H1 (cell line): ENCODE results near the gene NHSL2. TPM values are rescaled to one million over a fixed set of nuclear protein-coding genes. Genes with fewer than 3 reads are reported as not detected.

Source experiments
- CTCF ChIA-PET: fragments of 300-600 bp; sonication (Branson Sonifier 250); formaldehyde crosslinking; loops from one replicate; lab custom pipeline; 2021; ENCODE audit not compliant: partially characterized antibody; lab: Charles Lee
- POLR2A ChIA-PET: fragments of 300-600 bp; sonication (Branson Sonifier 250); formaldehyde crosslinking; loops from one replicate; lab custom pipeline; 2021; ENCODE audit warnings: inconsistent platforms; ENCODE audit not compliant: partially characterized antibody; lab: Charles Lee
- DNase-seq, 2 experiments: peaks; one replicate each; pipeline versions ENCODE4 v3.0.0 to v3.0.0-alpha.2; 2010 to 2022; ENCODE audit warnings: low spot score in 2 of 2, low read depth in 1 of 2, mixed read lengths in 1 of 2
- FAIRE-seq: peaks from 2 replicates; lab custom pipeline; 2011; peaks lifted over from hg19 to GRCh38; lab: Jason Lieb, UNC
- H2AFZ ChIP-seq: 2 replicates; pipeline ENCODE4 v1.8.1; 2012; ENCODE audit warnings: low read length, inconsistent platforms
- H2AK5ac ChIP-seq: 2 replicates; pipeline ENCODE4 v1.6.1; 2013; ENCODE audit warnings: low read depth, low read length
- H2BK120ac ChIP-seq: replicated peaks from 2 replicates; pipeline ENCODE3; 2013; ENCODE audit warnings: low read depth, low read length, inconsistent platforms
- H2BK12ac ChIP-seq: 2 replicates; pipeline ENCODE4 v1.6.1; 2013; ENCODE audit warnings: low read depth, low read length
- H2BK15ac ChIP-seq: 2 replicates; pipeline ENCODE4 v1.6.1; 2013; ENCODE audit warnings: low read length
- H2BK20ac ChIP-seq: 2 replicates; pipeline ENCODE4 v1.6.1; 2013; ENCODE audit warnings: low read length
- H2BK5ac ChIP-seq: 2 replicates; pipeline ENCODE4 v1.6.1; 2013; ENCODE audit warnings: low read depth, low read length
- H3K14ac ChIP-seq: 2 replicates; pipeline ENCODE4 v1.6.1; 2013; ENCODE audit warnings: inconsistent platforms; ENCODE audit not compliant: insufficient read length
- H3K18ac ChIP-seq: 2 replicates; pipeline ENCODE4 v1.6.1; 2013; ENCODE audit warnings: low read length; ENCODE audit errors: extremely low read depth
- H3K23ac ChIP-seq: 2 replicates; pipeline ENCODE4 v1.6.1; 2013; ENCODE audit warnings: inconsistent platforms; ENCODE audit not compliant: insufficient read length
- H3K23me2 ChIP-seq: 2 replicates; pipeline ENCODE4 v1.6.1; 2013; ENCODE audit warnings: low read depth, low read length
- H3K27ac ChIP-seq: 2 replicates; pipeline ENCODE4 v1.6.1; 2011; ENCODE audit warnings: low read depth, low read length, inconsistent platforms
- H3K27me3 ChIP-seq, 4 experiments: replicated peaks in 1 of 4; 1 replicate in 1 of 4; 2 replicates in 3 of 4; pipeline versions ENCODE4 v1.6.1 to v1.8.1; 2011 to 2013; ENCODE audit warnings: low read length in 3 of 4, mild to moderate bottlenecking in 3 of 4, inconsistent platforms in 2 of 4, mixed read lengths in 2 of 4, moderate library complexity in 1 of 4; ENCODE audit not compliant: control insufficient read depth in 3 of 4, insufficient read depth in 3 of 4; ENCODE audit errors: extremely low read depth in 1 of 4
- H3K36me3 ChIP-seq, 4 experiments: 2 replicates each; pipeline versions ENCODE4 v1.6.1 to v1.8.1; 2011 to 2013; ENCODE audit warnings: mild to moderate bottlenecking in 4 of 4, low read length in 3 of 4, moderate library complexity in 2 of 4, control low read depth in 1 of 4, inconsistent platforms in 1 of 4; ENCODE audit not compliant: insufficient read depth in 4 of 4, control insufficient read depth in 2 of 4
- H3K4ac ChIP-seq: replicated peaks from 2 replicates; pipeline ENCODE3; 2013; ENCODE audit warnings: low read length, low read depth, mixed read lengths, inconsistent platforms; ENCODE audit not compliant: insufficient read length
- H3K4me1 ChIP-seq, 4 experiments: replicated peaks in 1 of 4; 1 replicate in 1 of 4; 2 replicates in 3 of 4; pipeline versions ENCODE4 v1.6.1 to v1.8.1; 2011 to 2013; ENCODE audit warnings: low read length in 3 of 4, inconsistent platforms in 2 of 4, mixed read lengths in 1 of 4; ENCODE audit not compliant: insufficient read depth in 4 of 4, control insufficient read depth in 3 of 4
- H3K4me2 ChIP-seq, 2 experiments: 2 replicates each; pipeline versions ENCODE4 v1.6.1 to v1.8.1; 2011 to 2013; ENCODE audit warnings: low read depth in 2 of 2, low read length in 2 of 2, control low read depth in 1 of 2, inconsistent platforms in 1 of 2, mild to moderate bottlenecking in 1 of 2; ENCODE audit not compliant: insufficient read depth in 1 of 2
- H3K4me3 ChIP-seq, 4 experiments: fragments of 200-600, 300-600 bp in 1 of 4; sonication (generic), shearing (Covaris generic), sonication (Bioruptor Twin) in 1 of 4; 2 replicates each; pipeline versions ENCODE4 v1.5.1 to v1.8.1; 2011 to 2016; ENCODE audit warnings: low read length in 4 of 4, low read depth in 3 of 4, control low read depth in 2 of 4, inconsistent platforms in 2 of 4, mild to moderate bottlenecking in 2 of 4, mixed read lengths in 1 of 4, moderate library complexity in 1 of 4; ENCODE audit not compliant: insufficient read depth in 2 of 4; ENCODE audit errors: extremely low read depth in 1 of 4
- H3K56ac ChIP-seq: replicated peaks from 2 replicates; pipeline ENCODE3; 2013; ENCODE audit warnings: low read depth, mild to moderate bottlenecking, mixed read lengths, low read length, inconsistent platforms; ENCODE audit not compliant: insufficient read length
- H3K79me1 ChIP-seq: 2 replicates; pipeline ENCODE4 v1.6.1; 2013; ENCODE audit warnings: low read depth, low read length, control low read depth
- H3K79me2 ChIP-seq, 2 experiments: 2 replicates each; pipeline versions ENCODE4 v1.6.1 to v1.8.1; 2012 to 2013; ENCODE audit warnings: low read length in 2 of 2, mild to moderate bottlenecking in 2 of 2, inconsistent platforms in 1 of 2; ENCODE audit not compliant: insufficient read depth in 2 of 2, control insufficient read depth in 1 of 2
- H3K9ac ChIP-seq, 4 experiments: replicated peaks in 1 of 4; 1 replicate in 1 of 4; 2 replicates in 3 of 4; pipeline versions ENCODE4 v1.6.1 to v1.8.1; 2011 to 2013; ENCODE audit warnings: low read depth in 3 of 4, low read length in 3 of 4, control low read depth in 2 of 4, mild to moderate bottlenecking in 2 of 4, moderate library complexity in 2 of 4, inconsistent platforms in 1 of 4; ENCODE audit errors: extremely low read depth in 1 of 4
- H3K9me3 ChIP-seq, 2 experiments: 2 replicates each; pipeline versions ENCODE4 v1.6.1 to v1.8.1; 2012 to 2013; ENCODE audit warnings: mild to moderate bottlenecking in 2 of 2, moderate library complexity in 2 of 2, control low read depth in 1 of 2, inconsistent platforms in 1 of 2, low read depth in 1 of 2, low read length in 1 of 2, mixed read lengths in 1 of 2; ENCODE audit not compliant: insufficient read depth in 2 of 2
- H4K20me1 ChIP-seq, 2 experiments: replicated peaks in 1 of 2; 2 replicates each; pipeline versions ENCODE3 to v1.8.1; 2011 to 2013; ENCODE audit warnings: inconsistent platforms in 2 of 2, low read length in 2 of 2, mild to moderate bottlenecking in 1 of 2; ENCODE audit not compliant: insufficient read depth in 2 of 2, control insufficient read depth in 1 of 2
- H4K5ac ChIP-seq: 2 replicates; pipeline ENCODE4 v1.6.1; 2013; ENCODE audit warnings: low read length, low read depth, mixed read lengths, inconsistent platforms; ENCODE audit not compliant: insufficient read length
- H4K8ac ChIP-seq: 2 replicates; pipeline ENCODE4 v1.8.0; 2013; ENCODE audit warnings: mild to moderate bottlenecking, moderate library complexity, low read length, inconsistent platforms; ENCODE audit not compliant: insufficient read depth; ENCODE audit errors: extremely low read depth
- H4K91ac ChIP-seq: replicated peaks from 2 replicates; pipeline ENCODE3; 2013; ENCODE audit warnings: low read length, mixed read lengths, inconsistent platforms; ENCODE audit not compliant: insufficient read length
- TAF1 ChIP-seq: IDR thresholded peaks from 2 replicates; pipeline ENCODE4 v1.6.1; 2011; ENCODE audit warnings: mild to moderate bottlenecking, low read depth, low read length
- WGBS, 2 experiments: shearing (Covaris generic) in 1 of 2; methylation state at CpG; one replicate each; pipeline versions ENCODE4 v1.1.6 to v1.1.7; 2013 to 2015; ENCODE audit warnings: low lambda C conversion rate in 2 of 2, mixed read lengths in 2 of 2, inconsistent platforms in 1 of 2, low coverage in 1 of 2, missing lambda C conversion rate in 1 of 2; ENCODE audit not compliant: insufficient replicate concordance in 2 of 2, insufficient coverage in 1 of 2, insufficient read length in 1 of 2; ENCODE audit errors: extremely low coverage in 1 of 2, missing lambda C conversion rate in 1 of 2; 5-methylcytosine and 5-hydroxymethylcytosine counted together
- polyA plus RNA-seq, 7 experiments: library from polyadenylated mRNA; depleted of rRNA in 3 of 7; stranded (reverse) in 5 of 7; unstranded in 2 of 7; fragments of >200 nt in 5 of 7; fragments of 200-250 nt in 2 of 7; gene quantifications; 1 replicate in 5 of 7; 2 replicates in 1 of 7; 4 replicates in 1 of 7; pipeline versions ENCODE4 v1.2.1 to v1.2.3, GENCODE V29; 2011 to 2013; ENCODE audit warnings: missing spikeins in 2 of 7, mixed read lengths in 2 of 7
- total RNA-seq: library from RNA; stranded (reverse); fragmentation: NEBNext Ultra II Directional; extraction: Animal tissue kit (Norgen Biotek cat#: 25700); gene quantifications from 2 replicates; pipeline ENCODE4 v1.2.1, GENCODE V29; 2021

Gene NHSL2
- total and polyA plus RNA-seq, 2 of the 8 experiments (the other 6 are each of a cell fraction or from before 2014, with no cell fraction given) = 3.7 to 7.2 TPM

GRCh38 chrX:72029483-72030411 lies 119.1 kb downstream of the NHSL2 start:
- Histone ChIP-seq H3K14ac (no peak overlapping the region), H3K27me3 (no peaks in the 10 kb centered on the region), H4K20me1 (no peaks in the 10 kb centered on the region), H3K18ac (no peak overlapping the region), H2BK12ac (no peak overlapping the region), H3K56ac (no peak overlapping the region), H3K4me3 (no peak overlapping the region), H3K79me2 (no peaks in the 10 kb centered on the region), H4K8ac (no peak overlapping the region), H3K23ac (no peak overlapping the region), H2BK20ac (no peak overlapping the region), H3K4me1 (peaks cover 0 to 3% (median 0%) of the 10 kb centered on the region in 4 experiments; a peak in 1 of 7 replicates), H3K27ac (no peak overlapping the region), H3K79me1 (no peaks in the 10 kb centered on the region), H3K4me2 (no peak overlapping the region), H4K5ac (no peak overlapping the region), H2BK15ac (no peak overlapping the region), H3K9ac (no peak overlapping the region), H2BK5ac (no peak overlapping the region), H4K91ac (no peak overlapping the region), H2AFZ (no peak overlapping the region), H2BK120ac (no peak overlapping the region), H3K23me2 (no peaks in the 10 kb centered on the region), H2AK5ac (no peak overlapping the region), H3K4ac (no peak overlapping the region), H3K36me3 (no peaks in the 10 kb centered on the region), H3K9me3 (no peaks in the 10 kb centered on the region)
- peak in 1 of 2 experiments; percentile 39 for DNase-seq
- WGBS, 2 experiments = 87% methylated on average over 6 of the region's 7 CpGs; no CpG with 5 or more reads in 1 of the 2 experiments
- POLR2A ChIA-PET = interaction anchor here (1.8 kb wide), 1 partner anchor 16 kb away, joined by 5 read pairs; no protein-coding TSS in a partner anchor
- CTCF ChIA-PET = interaction anchor here (1.0 to 2.3 kb wide), 9 partner anchors 8 to 212 kb away, joined by 3 to 7 read pairs (median 5); no protein-coding TSS in a partner anchor
- FAIRE-seq = no peak
- no peak for TF ChIP-seq TAF1
